WTC11 (cell line): ENCODE measurements around the gene IFT52. TPM values are rescaled to one million over a fixed set of nuclear protein-coding genes. Genes with fewer than 3 reads are reported as not detected.

Source experiments
- ATF1 ChIP-seq: sonication (generic); formaldehyde crosslinking; IDR thresholded peaks from 2 replicates; pipeline ENCODE4 v1.8.1; 2023; ENCODE audit warnings: mild to moderate bottlenecking, moderate library complexity, missing genetic modification reagents
- CBFB ChIP-seq: sonication (generic); formaldehyde crosslinking; IDR thresholded peaks from 2 replicates; pipeline ENCODE4 v1.8.1; 2022; ENCODE audit warnings: mild to moderate bottlenecking, low read depth, missing genetic modification reagents
- CREB1 ChIP-seq: sonication (generic); formaldehyde crosslinking; IDR thresholded peaks from 2 replicates; pipeline ENCODE4 v1.8.0; 2023; ENCODE audit warnings: mild to moderate bottlenecking, missing genetic modification reagents
- E2F1 ChIP-seq: sonication (generic); formaldehyde crosslinking; IDR thresholded peaks from 2 replicates; pipeline ENCODE4 v1.8.0; 2022; ENCODE audit warnings: mild to moderate bottlenecking, missing genetic modification reagents
- E2F4 ChIP-seq: sonication (generic); formaldehyde crosslinking; IDR thresholded peaks from 2 replicates; pipeline ENCODE4 v1.8.1; 2022; ENCODE audit warnings: low read depth, mild to moderate bottlenecking, moderate library complexity, missing genetic modification reagents, borderline replicate concordance
- ESRRA ChIP-seq: sonication (generic); formaldehyde crosslinking; IDR thresholded peaks from 2 replicates; pipeline ENCODE4 v1.8.1; 2022; ENCODE audit warnings: mild to moderate bottlenecking, missing genetic modification reagents, borderline replicate concordance
- GRHL2 ChIP-seq: fragments of 250-450 bp; sonication (Bioruptor Pico); IDR thresholded peaks from 2 replicates; pipeline ENCODE4 v1.8.0; 2022; ENCODE audit warnings: mild to moderate bottlenecking, moderate library complexity; ENCODE audit not compliant: insufficient replicate concordance, severe bottlenecking
- GTF2I ChIP-seq: fragments of 250-450 bp; sonication (Bioruptor Pico); conservative IDR thresholded peaks from 2 replicates; pipeline ENCODE4 v1.4.0; 2021; ENCODE audit warnings: mild to moderate bottlenecking
- IRF1 ChIP-seq: sonication (generic); formaldehyde crosslinking; IDR thresholded peaks from 2 replicates; pipeline ENCODE4 v1.8.0; 2023; ENCODE audit warnings: missing genetic modification reagents
- IRF2 ChIP-seq: sonication (generic); formaldehyde crosslinking; IDR thresholded peaks from 2 replicates; pipeline ENCODE4 v1.8.0; 2022; ENCODE audit warnings: low read depth, missing genetic modification reagents, borderline replicate concordance
- JUN ChIP-seq: sonication (generic); formaldehyde crosslinking; IDR thresholded peaks from 2 replicates; pipeline ENCODE4 v1.8.0; 2023; ENCODE audit warnings: mild to moderate bottlenecking, missing genetic modification reagents
- MXD4 ChIP-seq: fragments of 250-450 bp; sonication (Bioruptor Pico); IDR thresholded peaks from 2 replicates; pipeline ENCODE4 v1.8.0; 2021; ENCODE audit warnings: mild to moderate bottlenecking, moderate library complexity, borderline replicate concordance
- NFATC4 ChIP-seq: fragments of 250-450 bp; sonication (Bioruptor Pico); IDR thresholded peaks from 2 replicates; pipeline ENCODE4 v1.9.0; 2021; ENCODE audit warnings: mild to moderate bottlenecking
- NFYB ChIP-seq: sonication (generic); formaldehyde crosslinking; conservative IDR thresholded peaks from 2 replicates; pipeline ENCODE4 v1.8.0; 2022; ENCODE audit warnings: low read depth, missing genetic modification reagents
- NR1H2 ChIP-seq: sonication (generic); formaldehyde crosslinking; IDR thresholded peaks from 2 replicates; pipeline ENCODE4 v1.9.0; 2021; ENCODE audit warnings: mild to moderate bottlenecking, moderate library complexity, missing genetic modification reagents
- OVOL2 ChIP-seq: fragments of 250-450 bp; sonication (Bioruptor Pico); IDR thresholded peaks from 2 replicates; pipeline ENCODE4 v1.9.0; 2021; ENCODE audit warnings: mild to moderate bottlenecking, borderline replicate concordance
- TEAD1 ChIP-seq: sonication (generic); formaldehyde crosslinking; IDR thresholded peaks from 2 replicates; pipeline ENCODE4 v1.8.0; 2022; ENCODE audit warnings: mild to moderate bottlenecking, missing genetic modification reagents
- TEAD4 ChIP-seq: sonication (generic); formaldehyde crosslinking; IDR thresholded peaks from 2 replicates; pipeline ENCODE4 v1.8.0; 2022; ENCODE audit warnings: mild to moderate bottlenecking, missing genetic modification reagents
- ZMAT4 ChIP-seq: fragments of 250-450 bp; sonication (Bioruptor Pico); IDR thresholded peaks from 2 replicates; pipeline ENCODE4 v1.9.0; 2021; ENCODE audit warnings: mild to moderate bottlenecking
- ZNF263 ChIP-seq: sonication (generic); formaldehyde crosslinking; IDR thresholded peaks from 2 replicates; pipeline ENCODE4 v1.8.1; 2022; ENCODE audit warnings: low read depth, mild to moderate bottlenecking, moderate library complexity, missing genetic modification reagents
- ZNF396 ChIP-seq: fragments of 250-450 bp; sonication (Bioruptor Pico); IDR thresholded peaks from 2 replicates; pipeline ENCODE4 v1.8.0; 2021; ENCODE audit warnings: mild to moderate bottlenecking, moderate library complexity, borderline replicate concordance
- total RNA-seq: library from RNA; stranded (reverse); gene quantifications from 3 replicates; pipeline ENCODE4 v1.2.3, GENCODE V29; 2021
- TF ChIP-seq, protein P1 (sequence below): sonication (generic); formaldehyde crosslinking; IDR thresholded peaks from 2 replicates; pipeline ENCODE4 v1.8.0; 2022; ENCODE audit warnings: mild to moderate bottlenecking, missing genetic modification reagents
- TF ChIP-seq, protein P2 (sequence below): sonication (generic); formaldehyde crosslinking; IDR thresholded peaks from 2 replicates; pipeline ENCODE4 v1.8.0; 2023; ENCODE audit warnings: mild to moderate bottlenecking, missing genetic modification reagents
- TF ChIP-seq, protein P3 (sequence below): fragments of 250-450 bp; sonication (Bioruptor Pico); IDR thresholded peaks from 2 replicates; pipeline ENCODE4 v1.9.0; 2021; ENCODE audit warnings: mild to moderate bottlenecking, borderline replicate concordance
- TF ChIP-seq, protein P4 (sequence below): sonication (generic); formaldehyde crosslinking; IDR thresholded peaks from 2 replicates; pipeline ENCODE4 v1.8.1; 2023; ENCODE audit warnings: mild to moderate bottlenecking, missing genetic modification reagents, moderate library complexity

The IFT52 gene
- total RNA-seq, 1 experiment from 2014 or later = 27.5 TPM

- TF ChIP-seq, protein P1, sequence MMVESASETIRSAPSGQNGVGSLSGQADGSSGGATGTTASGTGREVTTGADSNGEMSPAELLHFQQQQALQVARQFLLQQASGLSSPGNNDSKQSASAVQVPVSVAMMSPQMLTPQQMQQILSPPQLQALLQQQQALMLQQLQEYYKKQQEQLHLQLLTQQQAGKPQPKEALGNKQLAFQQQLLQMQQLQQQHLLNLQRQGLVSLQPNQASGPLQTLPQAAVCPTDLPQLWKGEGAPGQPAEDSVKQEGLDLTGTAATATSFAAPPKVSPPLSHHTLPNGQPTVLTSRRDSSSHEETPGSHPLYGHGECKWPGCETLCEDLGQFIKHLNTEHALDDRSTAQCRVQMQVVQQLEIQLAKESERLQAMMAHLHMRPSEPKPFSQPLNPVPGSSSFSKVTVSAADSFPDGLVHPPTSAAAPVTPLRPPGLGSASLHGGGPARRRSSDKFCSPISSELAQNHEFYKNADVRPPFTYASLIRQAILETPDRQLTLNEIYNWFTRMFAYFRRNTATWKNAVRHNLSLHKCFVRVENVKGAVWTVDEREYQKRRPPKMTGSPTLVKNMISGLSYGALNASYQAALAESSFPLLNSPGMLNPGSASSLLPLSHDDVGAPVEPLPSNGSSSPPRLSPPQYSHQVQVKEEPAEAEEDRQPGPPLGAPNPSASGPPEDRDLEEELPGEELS (CRISPR knock-in tag) = no peak
- TF ChIP-seq CREB1 (CRISPR knock-in tag) (no peak), IRF2 (CRISPR knock-in tag) (no peak), NR1H2 (CRISPR knock-in tag) (no peak), MXD4 (CRISPR knock-in tag) (no peak), GTF2I (CRISPR knock-in tag) (no peak), GRHL2 (CRISPR knock-in tag) (no peak), E2F1 (CRISPR knock-in tag) (no peak), OVOL2 (CRISPR knock-in tag) (no peak), NFATC4 (CRISPR knock-in tag) (no peak), E2F4 (CRISPR knock-in tag) (peak; percentile 81; the same call in 1 of the 2 replicates), JUN (CRISPR knock-in tag) (no peak), CBFB (CRISPR knock-in tag) (0 out of 2 replicates have a peak, but pooled peaks have one; percentile 15), ATF1 (CRISPR knock-in tag) (no peak), ZMAT4 (no peak), ZNF263 (CRISPR knock-in tag) (no peak), ESRRA (no peak; the same call in 1 of the 2 replicates), TEAD4 (CRISPR knock-in tag) (no peak), NFYB (CRISPR knock-in tag) (peak; percentile 5; the same call in 1 of the 2 replicates), TEAD1 (CRISPR knock-in tag) (no peak), ZNF396 (CRISPR knock-in tag) (no peak), IRF1 (CRISPR knock-in tag) (no peak)
- TF ChIP-seq, protein P2, sequence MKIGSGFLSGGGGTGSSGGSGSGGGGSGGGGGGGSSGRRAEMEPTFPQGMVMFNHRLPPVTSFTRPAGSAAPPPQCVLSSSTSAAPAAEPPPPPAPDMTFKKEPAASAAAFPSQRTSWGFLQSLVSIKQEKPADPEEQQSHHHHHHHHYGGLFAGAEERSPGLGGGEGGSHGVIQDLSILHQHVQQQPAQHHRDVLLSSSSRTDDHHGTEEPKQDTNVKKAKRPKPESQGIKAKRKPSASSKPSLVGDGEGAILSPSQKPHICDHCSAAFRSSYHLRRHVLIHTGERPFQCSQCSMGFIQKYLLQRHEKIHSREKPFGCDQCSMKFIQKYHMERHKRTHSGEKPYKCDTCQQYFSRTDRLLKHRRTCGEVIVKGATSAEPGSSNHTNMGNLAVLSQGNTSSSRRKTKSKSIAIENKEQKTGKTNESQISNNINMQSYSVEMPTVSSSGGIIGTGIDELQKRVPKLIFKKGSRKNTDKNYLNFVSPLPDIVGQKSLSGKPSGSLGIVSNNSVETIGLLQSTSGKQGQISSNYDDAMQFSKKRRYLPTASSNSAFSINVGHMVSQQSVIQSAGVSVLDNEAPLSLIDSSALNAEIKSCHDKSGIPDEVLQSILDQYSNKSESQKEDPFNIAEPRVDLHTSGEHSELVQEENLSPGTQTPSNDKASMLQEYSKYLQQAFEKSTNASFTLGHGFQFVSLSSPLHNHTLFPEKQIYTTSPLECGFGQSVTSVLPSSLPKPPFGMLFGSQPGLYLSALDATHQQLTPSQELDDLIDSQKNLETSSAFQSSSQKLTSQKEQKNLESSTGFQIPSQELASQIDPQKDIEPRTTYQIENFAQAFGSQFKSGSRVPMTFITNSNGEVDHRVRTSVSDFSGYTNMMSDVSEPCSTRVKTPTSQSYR (CRISPR knock-in tag) = no peak
- TF ChIP-seq, protein P3, sequence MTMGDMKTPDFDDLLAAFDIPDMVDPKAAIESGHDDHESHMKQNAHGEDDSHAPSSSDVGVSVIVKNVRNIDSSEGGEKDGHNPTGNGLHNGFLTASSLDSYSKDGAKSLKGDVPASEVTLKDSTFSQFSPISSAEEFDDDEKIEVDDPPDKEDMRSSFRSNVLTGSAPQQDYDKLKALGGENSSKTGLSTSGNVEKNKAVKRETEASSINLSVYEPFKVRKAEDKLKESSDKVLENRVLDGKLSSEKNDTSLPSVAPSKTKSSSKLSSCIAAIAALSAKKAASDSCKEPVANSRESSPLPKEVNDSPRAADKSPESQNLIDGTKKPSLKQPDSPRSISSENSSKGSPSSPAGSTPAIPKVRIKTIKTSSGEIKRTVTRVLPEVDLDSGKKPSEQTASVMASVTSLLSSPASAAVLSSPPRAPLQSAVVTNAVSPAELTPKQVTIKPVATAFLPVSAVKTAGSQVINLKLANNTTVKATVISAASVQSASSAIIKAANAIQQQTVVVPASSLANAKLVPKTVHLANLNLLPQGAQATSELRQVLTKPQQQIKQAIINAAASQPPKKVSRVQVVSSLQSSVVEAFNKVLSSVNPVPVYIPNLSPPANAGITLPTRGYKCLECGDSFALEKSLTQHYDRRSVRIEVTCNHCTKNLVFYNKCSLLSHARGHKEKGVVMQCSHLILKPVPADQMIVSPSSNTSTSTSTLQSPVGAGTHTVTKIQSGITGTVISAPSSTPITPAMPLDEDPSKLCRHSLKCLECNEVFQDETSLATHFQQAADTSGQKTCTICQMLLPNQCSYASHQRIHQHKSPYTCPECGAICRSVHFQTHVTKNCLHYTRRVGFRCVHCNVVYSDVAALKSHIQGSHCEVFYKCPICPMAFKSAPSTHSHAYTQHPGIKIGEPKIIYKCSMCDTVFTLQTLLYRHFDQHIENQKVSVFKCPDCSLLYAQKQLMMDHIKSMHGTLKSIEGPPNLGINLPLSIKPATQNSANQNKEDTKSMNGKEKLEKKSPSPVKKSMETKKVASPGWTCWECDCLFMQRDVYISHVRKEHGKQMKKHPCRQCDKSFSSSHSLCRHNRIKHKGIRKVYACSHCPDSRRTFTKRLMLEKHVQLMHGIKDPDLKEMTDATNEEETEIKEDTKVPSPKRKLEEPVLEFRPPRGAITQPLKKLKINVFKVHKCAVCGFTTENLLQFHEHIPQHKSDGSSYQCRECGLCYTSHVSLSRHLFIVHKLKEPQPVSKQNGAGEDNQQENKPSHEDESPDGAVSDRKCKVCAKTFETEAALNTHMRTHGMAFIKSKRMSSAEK (CRISPR knock-in tag) = no peak
- TF ChIP-seq, protein P4, sequence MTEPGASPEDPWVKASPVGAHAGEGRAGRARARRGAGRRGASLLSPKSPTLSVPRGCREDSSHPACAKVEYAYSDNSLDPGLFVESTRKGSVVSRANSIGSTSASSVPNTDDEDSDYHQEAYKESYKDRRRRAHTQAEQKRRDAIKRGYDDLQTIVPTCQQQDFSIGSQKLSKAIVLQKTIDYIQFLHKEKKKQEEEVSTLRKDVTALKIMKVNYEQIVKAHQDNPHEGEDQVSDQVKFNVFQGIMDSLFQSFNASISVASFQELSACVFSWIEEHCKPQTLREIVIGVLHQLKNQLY = no peak
Observed at GRCh38 chr20:43666376-43667328, 75.9 kb downstream of the IFT52 start, which contains the start of gene MYBL2 (continued).
